Sigmoid colon (tissue), 4 donors: Measurements from ENCODE around the gene ALKBH3.

Experiments
- EP300 ChIP-seq, 4 donors: sonication (generic); formaldehyde crosslinking; IDR thresholded peaks; one replicate each; pipeline ENCODE4 v1.6.1; 2017; ENCODE audit warnings: antibody characterized with exemption in 4 of 4
- POLR2A ChIP-seq, 2 donors: fragments of 450-650 bp; IDR thresholded peaks; one replicate each; pipeline ENCODE4 v1.6.1; 2016; ENCODE audit warnings: antibody characterized with exemption in 2 of 2, mild to moderate bottlenecking in 2 of 2, moderate library complexity in 2 of 2
- POLR2AphosphoS5 ChIP-seq, 4 donors: sonication (generic); formaldehyde crosslinking; IDR thresholded peaks; one replicate each; pipeline ENCODE4 v1.6.1; 2017; ENCODE audit warnings: antibody characterized with exemption in 4 of 4
- TF ChIP-seq, protein P1 (sequence below), 4 experiments: fragments of 450-650 bp in 3 of 4; fragments of 200-600 bp in 1 of 4; IDR thresholded peaks; one replicate each; pipeline ENCODE4 v1.5.1; 2016 to 2019; ENCODE audit warnings: antibody characterized with exemption in 4 of 4, mild to moderate bottlenecking in 3 of 4, moderate library complexity in 2 of 4

DNA sequence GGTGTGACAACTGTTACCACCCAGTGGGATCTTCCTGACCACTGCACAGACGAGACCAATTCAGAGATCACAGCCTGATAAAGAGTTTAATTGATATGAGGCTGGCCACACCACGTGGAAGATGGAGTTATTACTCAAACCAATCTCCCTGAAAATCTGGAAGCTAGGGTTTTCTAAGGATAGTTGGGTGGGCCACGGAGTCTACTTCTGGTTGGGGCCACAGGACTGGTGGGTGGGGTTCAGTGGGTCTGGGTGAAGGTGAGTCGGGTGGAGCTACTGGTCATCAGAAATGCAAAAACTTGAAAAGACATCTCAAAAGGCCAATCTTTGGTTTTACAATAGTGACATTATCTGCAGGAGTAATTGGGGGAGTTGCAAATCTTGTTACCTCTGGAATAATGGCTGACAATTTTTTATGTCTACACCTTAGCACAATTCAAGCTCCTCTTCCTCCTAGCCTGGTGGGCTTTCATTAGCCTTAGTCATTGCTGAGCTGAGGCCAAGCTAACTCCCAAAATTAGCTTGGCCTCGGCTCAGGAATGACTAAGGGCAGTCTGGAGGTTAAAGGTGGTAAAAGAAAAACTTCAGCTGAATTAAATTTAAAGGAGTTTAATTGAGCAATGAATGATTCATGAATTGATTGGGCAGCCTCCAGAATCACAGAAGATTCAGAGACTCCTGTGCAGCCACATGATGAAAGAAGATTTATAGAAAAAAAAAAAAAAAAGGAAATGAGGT, 74.9 kb downstream of the ALKBH3 start:
- TF ChIP-seq EP300 (IDR thresholded peaks at IDR 0.05) (no peak), POLR2A (IDR thresholded peaks at IDR 0.05) (no peak), POLR2AphosphoS5 (IDR thresholded peaks at IDR 0.05) (no peak)
- TF ChIP-seq, protein P1, sequence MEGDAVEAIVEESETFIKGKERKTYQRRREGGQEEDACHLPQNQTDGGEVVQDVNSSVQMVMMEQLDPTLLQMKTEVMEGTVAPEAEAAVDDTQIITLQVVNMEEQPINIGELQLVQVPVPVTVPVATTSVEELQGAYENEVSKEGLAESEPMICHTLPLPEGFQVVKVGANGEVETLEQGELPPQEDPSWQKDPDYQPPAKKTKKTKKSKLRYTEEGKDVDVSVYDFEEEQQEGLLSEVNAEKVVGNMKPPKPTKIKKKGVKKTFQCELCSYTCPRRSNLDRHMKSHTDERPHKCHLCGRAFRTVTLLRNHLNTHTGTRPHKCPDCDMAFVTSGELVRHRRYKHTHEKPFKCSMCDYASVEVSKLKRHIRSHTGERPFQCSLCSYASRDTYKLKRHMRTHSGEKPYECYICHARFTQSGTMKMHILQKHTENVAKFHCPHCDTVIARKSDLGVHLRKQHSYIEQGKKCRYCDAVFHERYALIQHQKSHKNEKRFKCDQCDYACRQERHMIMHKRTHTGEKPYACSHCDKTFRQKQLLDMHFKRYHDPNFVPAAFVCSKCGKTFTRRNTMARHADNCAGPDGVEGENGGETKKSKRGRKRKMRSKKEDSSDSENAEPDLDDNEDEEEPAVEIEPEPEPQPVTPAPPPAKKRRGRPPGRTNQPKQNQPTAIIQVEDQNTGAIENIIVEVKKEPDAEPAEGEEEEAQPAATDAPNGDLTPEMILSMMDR (IDR thresholded peaks at IDR 0.05): no peak
